ENCODE measurements around the gene THEM5. TPM values are rescaled to one million over a fixed set of nuclear protein-coding genes. Genes with fewer than 3 reads are reported as not detected.
"Not testable (repeated sequence)": the region's sequence is repeated elsewhere in the genome, so short reads cannot be mapped to it uniquely, and the experiment has no call there.

THEM5 gene
- polyA plus RNA-seq, 3 donors = not detected

DNA sequence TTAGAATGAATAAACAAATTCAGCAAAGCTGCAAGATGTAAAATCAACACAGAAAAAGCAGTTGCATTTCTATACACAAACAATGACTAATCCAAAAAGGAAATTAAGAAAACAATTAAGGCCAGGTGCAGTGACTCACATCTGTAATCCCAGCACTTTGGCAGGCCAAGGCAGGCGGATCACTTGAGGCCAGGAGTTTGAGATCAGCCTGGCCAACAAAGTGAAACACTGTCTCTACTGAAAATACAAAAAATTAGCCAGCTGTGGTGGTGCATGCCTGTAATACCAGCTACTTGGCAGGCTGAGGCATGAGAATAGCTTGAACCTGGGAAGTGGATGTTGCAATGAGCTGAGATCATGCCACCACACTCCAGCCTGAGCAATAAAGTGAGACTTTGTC lies 33.5 kb upstream of the THEM5 start:
- no peak for DNase-seq
- Mint-ChIP-seq H3K27ac (peak overlapping the region in 1 of 7 donors; percentile 36), H3K9me3 (peaks cover 0 to 9% (median 5%) of the 10 kb centered on the region in 7 donors), H3K36me3 (peaks cover 5 to 10% of the 10 kb centered on the region in 2 donors), H3K4me3 (no peak overlapping the region), H3K27me3 (ENCODE audit: low read depth in 3 of 3) (no peaks in the 10 kb centered on the region), H3K4me1 (peaks cover 2% of the 10 kb centered on the region)
- no peaks in the 10 kb centered on the region for H3K4me1 ChIP-seq (ENCODE audit: control insufficient read depth in 1 of 2, insufficient read depth in 2 of 2, low read length in 2 of 2)
- H3K27me3 ChIP-seq (ENCODE audit: control insufficient read depth in 2 of 2, insufficient read depth in 2 of 2, low read length in 2 of 2) = no peaks in the 10 kb centered on the region
- no peaks in the 10 kb centered on the region for H3K79me2 ChIP-seq (ENCODE audit: insufficient read depth, low read length)
- WGBS (ENCODE audit: insufficient coverage) = no CpG with 5 or more reads among the region's 1 CpG
- H2AFZ ChIP-seq (ENCODE audit: insufficient read depth, low read depth, low read length, poor library complexity, severe bottlenecking) = no peak overlapping the region
- no peaks in the 10 kb centered on the region for H3K9me3 ChIP-seq (replicated peaks in 1 of 2; ENCODE audit: control insufficient read depth in 1 of 2, insufficient read depth in 1 of 2, low read length in 2 of 2)
- peaks cover 0 to 17% of the 10 kb centered on the region in 2 donors for H3K36me3 ChIP-seq (replicated peaks in 1 of 2; ENCODE audit: control insufficient read depth in 1 of 2, insufficient read depth in 2 of 2, low read length in 2 of 2)
- no peak overlapping the region for H3K27ac ChIP-seq (ENCODE audit: low read depth in 1 of 2, low read length in 2 of 2)
- no peak overlapping the region for H3K9ac ChIP-seq (ENCODE audit: insufficient read depth, low read length, poor library complexity, severe bottlenecking)
- intact Hi-C loops (cut with micrococcal nuclease) = no loop called here
- H4K20me1 ChIP-seq (ENCODE audit: insufficient read depth, low read length) = no peaks in the 10 kb centered on the region
- H3K4me3 ChIP-seq (replicated peaks in 1 of 3; ENCODE audit: low read depth in 2 of 3, low read length in 3 of 3) = no peak overlapping the region
- TF ChIP-seq, protein P1, sequence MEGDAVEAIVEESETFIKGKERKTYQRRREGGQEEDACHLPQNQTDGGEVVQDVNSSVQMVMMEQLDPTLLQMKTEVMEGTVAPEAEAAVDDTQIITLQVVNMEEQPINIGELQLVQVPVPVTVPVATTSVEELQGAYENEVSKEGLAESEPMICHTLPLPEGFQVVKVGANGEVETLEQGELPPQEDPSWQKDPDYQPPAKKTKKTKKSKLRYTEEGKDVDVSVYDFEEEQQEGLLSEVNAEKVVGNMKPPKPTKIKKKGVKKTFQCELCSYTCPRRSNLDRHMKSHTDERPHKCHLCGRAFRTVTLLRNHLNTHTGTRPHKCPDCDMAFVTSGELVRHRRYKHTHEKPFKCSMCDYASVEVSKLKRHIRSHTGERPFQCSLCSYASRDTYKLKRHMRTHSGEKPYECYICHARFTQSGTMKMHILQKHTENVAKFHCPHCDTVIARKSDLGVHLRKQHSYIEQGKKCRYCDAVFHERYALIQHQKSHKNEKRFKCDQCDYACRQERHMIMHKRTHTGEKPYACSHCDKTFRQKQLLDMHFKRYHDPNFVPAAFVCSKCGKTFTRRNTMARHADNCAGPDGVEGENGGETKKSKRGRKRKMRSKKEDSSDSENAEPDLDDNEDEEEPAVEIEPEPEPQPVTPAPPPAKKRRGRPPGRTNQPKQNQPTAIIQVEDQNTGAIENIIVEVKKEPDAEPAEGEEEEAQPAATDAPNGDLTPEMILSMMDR (IDR thresholded peaks at IDR 0.05) = no peak
- H3K4me2 ChIP-seq (replicated peaks; ENCODE audit: extremely low read depth, low read length, poor library complexity, severe bottlenecking) = no peak overlapping the region

DNA sequence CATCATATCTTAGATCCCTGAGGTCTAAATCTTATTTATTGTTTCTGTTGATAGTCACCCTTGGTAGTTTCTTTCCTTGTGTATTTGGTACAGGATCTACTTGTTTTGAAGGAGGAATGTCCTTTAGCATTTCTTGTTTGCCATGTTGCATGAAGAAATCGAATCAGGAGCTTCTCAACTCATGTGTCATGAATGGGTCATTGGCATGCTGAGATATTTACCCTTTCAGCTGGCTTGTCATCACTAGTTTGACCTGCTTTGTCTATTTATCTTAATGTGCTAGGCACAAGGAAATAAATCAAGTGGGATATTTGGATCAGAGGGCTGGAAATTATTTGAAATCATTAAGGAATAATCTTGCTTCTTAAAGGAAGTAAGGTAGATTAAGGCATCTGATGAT lies 32.0 kb upstream of the THEM5 start:
- Histone ChIP-seq H3K4me3 (replicated peaks in 1 of 3; ENCODE audit: low read depth in 2 of 3, low read length in 3 of 3) (no peak overlapping the region), H3K36me3 (replicated peaks in 1 of 2; ENCODE audit: control insufficient read depth in 1 of 2, insufficient read depth in 2 of 2, low read length in 2 of 2) (peaks cover 0 to 8% of the 10 kb centered on the region in 2 donors), H3K4me2 (replicated peaks; ENCODE audit: extremely low read depth, low read length, poor library complexity, severe bottlenecking) (no peak overlapping the region), H3K79me2 (ENCODE audit: insufficient read depth, low read length) (no peaks in the 10 kb centered on the region), H3K27me3 (ENCODE audit: control insufficient read depth in 2 of 2, insufficient read depth in 2 of 2, low read length in 2 of 2) (no peaks in the 10 kb centered on the region), H4K20me1 (ENCODE audit: insufficient read depth, low read length) (no peaks in the 10 kb centered on the region), H2AFZ (ENCODE audit: insufficient read depth, low read depth, low read length, poor library complexity, severe bottlenecking) (no peak overlapping the region), H3K27ac (ENCODE audit: low read depth in 1 of 2, low read length in 2 of 2) (no peak overlapping the region), H3K4me1 (ENCODE audit: control insufficient read depth in 1 of 2, insufficient read depth in 2 of 2, low read length in 2 of 2) (no peaks in the 10 kb centered on the region), H3K9me3 (replicated peaks in 1 of 2; ENCODE audit: control insufficient read depth in 1 of 2, insufficient read depth in 1 of 2, low read length in 2 of 2) (no peaks in the 10 kb centered on the region), H3K9ac (ENCODE audit: insufficient read depth, low read length, poor library complexity, severe bottlenecking) (no peak overlapping the region)
- peaks cover 0 to 3% of the 10 kb centered on the region in 2 donors for H3K36me3 Mint-ChIP-seq
- H3K9me3 Mint-ChIP-seq = peaks cover 0 to 9% (median 5%) of the 10 kb centered on the region in 7 donors
- H3K27me3 Mint-ChIP-seq (ENCODE audit: low read depth in 3 of 3) = peaks cover 0 to 1% (median 0%) of the 10 kb centered on the region in 3 donors
- TF ChIP-seq, protein P1 (IDR thresholded peaks at IDR 0.05) = no peak
- intact Hi-C loops (cut with micrococcal nuclease) = no loop called here
- H3K4me3 Mint-ChIP-seq = no peak overlapping the region
- no peak overlapping the region for H3K27ac Mint-ChIP-seq
- WGBS (ENCODE audit: insufficient coverage) = 100% methylated on average over 1 of the region's 1 CpG
- no peak for DNase-seq
- H3K4me1 Mint-ChIP-seq = peaks cover 2% of the 10 kb centered on the region

DNA sequence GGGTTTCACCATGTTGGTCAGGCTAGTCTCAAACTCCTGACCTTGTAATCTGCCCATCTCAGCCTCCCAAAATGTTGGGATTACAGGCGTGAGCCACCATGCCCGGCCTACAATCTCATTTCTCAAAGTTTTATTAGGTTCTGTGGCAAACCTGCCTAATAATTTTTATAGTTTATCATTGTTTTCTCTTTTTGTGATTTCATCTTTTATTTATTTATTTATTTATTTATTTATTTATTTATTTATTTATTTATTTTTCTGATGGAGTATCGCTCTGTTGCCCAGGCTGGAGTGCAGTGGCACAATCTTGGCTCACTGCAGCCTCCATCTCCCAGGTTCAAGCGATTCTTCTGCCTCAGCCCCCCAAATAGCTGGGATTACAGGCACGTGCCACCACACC lies 31.4 kb upstream of the THEM5 start:
- H3K4me2 ChIP-seq (replicated peaks; ENCODE audit: extremely low read depth, low read length, poor library complexity, severe bottlenecking); H3K9me3 ChIP-seq (replicated peaks in 1 of 2; ENCODE audit: control insufficient read depth in 1 of 2, insufficient read depth in 1 of 2, low read length in 2 of 2); H4K20me1 ChIP-seq (ENCODE audit: insufficient read depth, low read length); H3K79me2 ChIP-seq (ENCODE audit: insufficient read depth, low read length); H3K4me3 ChIP-seq (replicated peaks in 1 of 3; ENCODE audit: low read depth in 2 of 3, low read length in 3 of 3); H3K36me3 Mint-ChIP-seq; H2AFZ ChIP-seq (ENCODE audit: insufficient read depth, low read depth, low read length, poor library complexity, severe bottlenecking); H3K4me1 Mint-ChIP-seq; H3K27ac Mint-ChIP-seq; H3K36me3 ChIP-seq (replicated peaks in 1 of 2; ENCODE audit: control insufficient read depth in 1 of 2, insufficient read depth in 2 of 2, low read length in 2 of 2); H3K4me3 Mint-ChIP-seq; DNase-seq; H3K9me3 Mint-ChIP-seq; H3K27ac ChIP-seq (ENCODE audit: low read depth in 1 of 2, low read length in 2 of 2); H3K27me3 ChIP-seq (ENCODE audit: control insufficient read depth in 2 of 2, insufficient read depth in 2 of 2, low read length in 2 of 2); H3K4me1 ChIP-seq (ENCODE audit: control insufficient read depth in 1 of 2, insufficient read depth in 2 of 2, low read length in 2 of 2); H3K27me3 Mint-ChIP-seq (ENCODE audit: low read depth in 3 of 3); H3K9ac ChIP-seq (ENCODE audit: insufficient read depth, low read length, poor library complexity, severe bottlenecking); intact Hi-C loops (cut with micrococcal nuclease): not testable (repeated sequence)
- WGBS (ENCODE audit: insufficient coverage) = no CpG with 5 or more reads among the region's 5 CpGs
